ENCODE measurements around the gene PRKRIP1.
"Not testable (repeated sequence)": the region's sequence is repeated elsewhere in the genome, so short reads cannot be mapped to it uniquely, and the experiment has no call there.

Gene PRKRIP1

DNA sequence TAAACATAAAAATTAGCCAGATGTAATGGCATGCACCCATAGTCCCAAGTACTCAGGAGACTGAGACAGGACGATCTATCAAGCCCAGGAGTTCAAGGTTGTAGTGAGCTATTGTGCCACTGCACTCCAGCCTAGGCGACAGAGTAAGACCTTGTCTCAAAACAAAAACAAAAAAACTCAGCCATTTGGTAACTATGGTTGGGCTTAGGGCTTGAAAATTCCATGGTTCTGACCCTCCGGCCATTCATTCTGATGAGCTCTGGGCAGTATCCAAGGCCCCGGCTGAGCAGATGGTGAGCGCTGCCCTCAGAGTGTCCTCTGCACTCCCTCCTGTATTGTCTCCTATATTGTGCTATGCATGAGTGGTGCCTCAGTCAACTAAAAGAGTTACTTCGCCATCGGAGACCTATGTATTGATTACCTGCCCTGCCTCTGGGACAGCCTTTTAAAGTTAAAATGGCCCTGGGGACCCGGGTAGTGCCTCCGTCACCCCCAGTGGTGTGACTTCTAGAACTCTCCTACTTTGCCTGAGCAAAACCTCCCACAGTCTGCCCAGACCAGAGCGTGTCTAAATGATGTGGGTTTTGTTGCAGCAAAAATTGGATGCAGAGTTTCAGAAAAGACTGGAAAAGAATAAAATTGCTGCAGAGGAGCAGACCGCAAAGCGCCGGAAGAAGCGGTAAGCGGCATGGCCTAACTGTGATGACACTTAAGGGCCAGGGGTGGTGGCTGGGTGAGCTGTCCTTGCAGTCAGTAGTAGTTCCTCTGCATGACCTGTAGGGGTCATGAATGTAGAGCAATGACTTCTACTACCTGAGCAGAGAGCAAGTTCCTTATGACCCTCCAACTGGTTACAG, 8.1 kb downstream of the PRKRIP1 start:
- peak in 1 of 2 experiments; percentile 27 for DNase-seq

DNA sequence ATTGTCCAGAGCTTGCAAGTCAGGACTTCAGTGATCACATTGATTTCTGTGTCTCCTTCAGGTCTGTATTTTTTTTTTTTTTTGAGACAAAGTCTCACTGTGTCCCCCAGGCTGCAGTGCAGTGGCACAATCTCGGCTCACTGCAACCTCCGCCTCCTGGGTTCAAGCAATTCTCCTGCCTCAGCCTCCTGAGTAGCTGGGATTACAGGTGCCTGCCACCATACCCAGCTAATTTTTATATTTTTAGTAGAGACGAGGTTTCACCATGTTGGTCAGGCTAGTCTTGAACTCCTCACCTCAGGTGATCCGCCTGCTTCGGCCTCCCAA, 8.7 kb downstream of the PRKRIP1 start:
- not testable (repeated sequence) for DNase-seq

DNA sequence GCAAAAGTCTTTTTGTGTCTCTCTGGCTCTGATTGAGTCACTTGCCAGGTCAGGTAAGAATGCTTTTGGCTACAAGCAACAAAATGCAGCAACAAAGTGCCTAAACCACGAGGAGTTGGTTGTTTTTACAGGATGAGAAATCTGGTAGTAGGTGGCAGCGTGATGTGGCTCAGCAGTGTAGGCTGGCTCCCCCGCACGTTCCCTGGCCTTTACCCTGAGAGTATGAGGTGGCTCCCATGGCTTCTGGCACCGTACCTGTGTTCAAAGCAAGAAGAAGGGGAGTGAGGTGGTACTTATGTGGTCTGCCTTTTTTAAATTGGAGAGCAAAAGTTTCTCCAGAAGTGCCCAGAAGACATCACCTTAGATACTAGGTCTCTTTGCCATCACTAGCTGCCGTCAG, 11.7 kb downstream of the PRKRIP1 start:
- no peak for DNase-seq

DNA sequence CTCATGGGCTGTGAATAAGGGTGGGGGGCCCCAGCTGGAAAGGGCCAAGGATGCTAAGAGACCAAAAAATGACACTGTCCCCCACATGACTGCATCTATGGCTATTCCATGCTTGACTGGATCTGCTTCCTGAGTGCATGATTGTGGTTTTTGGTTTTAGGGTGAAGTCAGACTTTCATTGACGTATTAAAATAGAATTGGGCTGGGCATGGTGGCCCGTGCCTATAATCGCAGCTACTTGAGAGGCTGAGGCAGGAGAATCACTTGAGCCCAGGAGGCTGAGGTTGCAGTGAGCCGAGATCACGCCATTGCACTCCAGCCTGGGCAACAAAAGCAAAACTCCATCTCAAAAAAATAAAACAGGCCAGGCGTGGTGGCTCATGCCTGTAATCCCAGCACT, 12.4 kb downstream of the PRKRIP1 start:
- not testable (repeated sequence) for DNase-seq

DNA sequence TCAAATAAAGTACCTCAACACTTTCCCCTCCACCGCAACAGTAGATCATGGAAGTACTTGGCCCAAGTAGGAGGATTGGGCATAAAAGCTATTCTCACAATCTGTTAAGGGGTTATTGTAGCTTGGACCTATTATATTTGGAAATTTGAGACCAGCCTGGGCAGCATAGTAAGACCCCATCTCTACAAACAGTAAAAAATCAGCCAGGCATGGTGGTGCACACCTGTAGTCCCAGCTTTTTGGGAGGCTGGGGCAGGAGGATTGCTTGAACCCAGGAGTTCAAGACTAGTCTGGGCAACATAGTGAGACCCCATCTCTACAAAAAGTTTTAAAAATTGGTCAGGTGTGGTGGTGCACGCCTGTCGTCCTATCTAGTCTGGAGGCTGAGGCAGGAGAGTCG, 13.2 kb downstream of the PRKRIP1 start:
- no peak for DNase-seq

DNA sequence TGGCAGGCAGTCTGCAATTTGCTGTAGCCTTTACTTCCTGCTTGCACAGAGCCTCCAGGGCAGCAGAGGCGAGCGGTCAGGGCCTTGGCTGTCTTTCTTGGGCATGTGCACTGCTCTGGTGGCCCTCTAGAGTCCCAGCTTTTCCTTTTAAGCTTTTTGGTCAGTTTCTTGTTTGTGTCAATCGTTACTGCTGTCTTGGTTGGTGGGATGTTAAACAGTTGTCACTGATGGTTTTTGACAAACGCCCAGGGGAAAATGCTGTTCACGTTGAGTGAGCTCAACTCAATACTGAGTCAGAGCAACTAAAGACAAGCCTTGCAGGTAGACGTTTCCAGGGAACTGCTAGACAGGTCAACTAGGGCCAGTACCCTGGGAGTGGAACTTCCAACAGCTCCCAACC, 14.0 kb downstream of the PRKRIP1 start:
- no peak for DNase-seq

DNA sequence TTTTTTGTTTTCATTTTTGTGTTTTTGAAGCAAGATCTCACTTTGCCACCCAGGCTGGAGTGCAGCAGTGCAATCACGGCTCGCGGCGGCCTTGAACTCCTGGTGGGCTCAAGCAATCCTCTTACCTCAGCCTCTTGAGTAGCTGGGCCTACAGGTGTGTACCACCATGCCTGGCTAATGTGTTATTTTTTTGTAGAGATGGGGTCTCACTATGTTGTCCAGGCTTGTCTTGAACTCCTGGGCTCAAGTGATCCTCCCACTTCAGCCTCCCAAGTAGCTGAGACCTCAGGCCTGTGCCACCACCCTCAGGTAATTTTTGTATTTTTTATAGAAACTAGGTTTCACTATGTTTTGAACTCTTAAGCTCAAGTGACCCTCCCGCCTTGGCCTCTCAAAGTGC, 14.8 kb downstream of the PRKRIP1 start:
- no peak for DNase-seq

DNA sequence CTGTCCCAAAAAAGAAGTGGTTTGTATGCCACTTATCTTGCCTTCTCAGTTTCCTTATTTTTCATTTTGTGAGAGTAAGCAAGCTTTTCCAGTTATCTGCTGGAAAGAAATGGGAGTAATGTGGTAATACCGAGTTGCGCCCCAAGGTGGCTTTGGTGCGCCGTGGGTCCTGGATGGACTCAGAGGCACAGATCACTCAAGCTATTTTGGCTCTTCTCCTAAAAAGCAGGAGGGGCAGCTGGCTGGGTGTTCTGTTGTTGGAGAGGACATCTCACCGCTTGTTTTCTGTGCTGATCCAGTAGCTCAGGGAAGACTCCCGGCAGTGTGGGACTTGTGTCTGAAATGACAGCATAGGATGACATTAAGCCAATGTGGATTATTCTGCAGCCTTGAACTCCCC, 16.4 kb downstream of the PRKRIP1 start:
- peak; percentile 37 to 43 for DNase-seq

DNA sequence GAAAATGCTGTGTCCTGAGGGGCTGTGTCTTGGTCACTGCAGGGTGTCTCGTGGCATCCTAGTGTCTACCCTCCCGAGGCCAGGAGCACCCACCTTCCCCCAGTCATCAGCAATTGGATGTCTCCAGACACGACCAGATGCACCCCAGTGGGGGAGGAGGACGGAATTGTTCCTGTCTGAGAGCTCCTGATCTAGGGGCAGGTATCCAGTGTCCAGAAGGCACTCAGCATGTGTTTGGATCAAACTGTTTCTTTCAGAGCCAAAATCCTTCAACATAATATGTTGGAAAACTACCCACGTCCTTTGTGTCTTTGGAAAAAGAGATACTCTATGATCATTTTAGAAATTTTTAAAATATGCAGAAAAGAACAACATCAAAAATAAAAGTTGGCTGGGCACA, 16.9 kb downstream of the PRKRIP1 start:
- no peak for DNase-seq

DNA sequence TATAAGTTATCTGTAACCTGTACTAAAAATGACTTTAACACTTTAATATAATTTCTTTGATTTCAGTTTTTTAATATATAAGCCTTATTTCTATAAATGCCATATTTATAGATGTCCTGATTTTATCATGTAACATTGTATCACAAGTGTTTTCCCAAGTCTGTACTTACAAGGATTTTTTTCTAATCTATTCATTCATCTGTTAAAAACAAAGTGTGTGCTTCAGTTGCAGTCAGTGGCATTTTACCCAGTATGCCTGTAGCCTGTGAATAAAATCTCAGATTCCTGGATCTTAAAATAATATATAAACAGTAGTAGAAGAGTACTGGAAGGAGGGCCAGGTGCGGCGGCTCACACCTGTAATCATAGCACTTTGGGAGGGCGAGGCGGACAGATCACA, 17.4 kb downstream of the PRKRIP1 start:
- no peak for DNase-seq

DNA sequence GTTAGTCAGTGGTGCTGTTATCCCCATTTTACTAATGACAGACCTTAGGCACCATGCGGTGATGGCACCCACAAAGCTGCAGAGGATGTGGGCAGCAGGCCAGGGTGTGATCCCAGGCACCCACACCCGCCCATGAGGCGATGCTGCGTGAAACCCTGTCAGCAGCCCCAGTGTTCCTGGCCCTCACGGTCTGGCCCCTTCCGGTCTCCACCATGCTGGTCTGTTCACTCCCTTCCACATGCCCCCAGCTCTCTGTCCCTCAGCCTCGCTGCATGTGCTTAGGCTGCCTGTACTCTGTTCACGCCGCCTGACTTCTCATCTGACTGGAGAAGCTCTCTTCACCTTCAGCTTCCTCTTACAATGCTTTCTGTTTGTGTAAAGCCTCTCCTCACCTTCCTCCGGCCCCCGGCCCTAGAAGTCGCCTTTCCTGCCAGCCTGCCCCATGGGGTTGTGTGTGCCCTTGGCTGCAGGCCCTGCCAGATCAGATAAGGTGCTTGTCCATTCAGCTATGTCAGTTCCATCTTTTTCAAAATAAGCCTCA, 19.6 kb downstream of the PRKRIP1 start:
- DNase-seq = peak in 1 of 2 experiments; percentile 23

DNA sequence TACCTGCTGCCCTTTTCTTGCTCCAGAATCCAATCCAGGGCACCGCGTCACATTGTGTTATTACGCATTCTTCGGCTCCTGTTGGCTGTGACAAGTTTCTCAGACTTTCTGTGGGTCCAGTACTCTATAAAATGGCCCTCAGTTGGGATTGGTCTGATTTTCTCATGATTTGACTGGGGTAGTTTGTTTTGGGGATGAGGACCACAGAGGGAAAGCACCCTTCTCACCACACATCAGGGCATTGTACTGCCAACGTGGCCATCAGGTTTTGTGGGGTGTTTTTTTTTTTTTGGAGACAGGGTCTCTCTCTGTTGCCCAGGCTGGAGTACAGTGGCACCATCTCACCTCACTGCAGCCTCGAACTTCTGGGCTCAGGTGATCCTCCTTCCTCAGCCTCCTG, 20.2 kb downstream of the PRKRIP1 start:
- DNase-seq = no peak

DNA sequence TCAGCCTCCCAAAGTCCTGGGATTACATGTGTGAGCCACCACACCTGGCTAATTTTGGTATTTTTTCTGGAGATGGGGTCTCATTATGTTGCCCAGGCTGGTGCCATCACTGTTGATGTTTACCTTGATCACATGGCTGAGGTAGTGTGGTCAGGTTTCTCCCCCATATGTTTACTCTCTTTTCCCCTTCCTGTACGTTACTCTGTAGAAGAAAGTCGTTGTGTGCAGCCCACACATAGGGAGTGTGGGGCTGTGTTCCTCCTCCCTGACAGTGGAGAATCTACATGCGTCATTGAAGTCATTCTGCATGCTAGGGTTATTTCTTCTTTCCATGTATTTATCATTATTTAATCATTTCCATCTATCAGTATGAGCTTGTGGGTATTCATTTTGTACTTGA, 20.9 kb downstream of the PRKRIP1 start:
- DNase-seq = no peak

DNA sequence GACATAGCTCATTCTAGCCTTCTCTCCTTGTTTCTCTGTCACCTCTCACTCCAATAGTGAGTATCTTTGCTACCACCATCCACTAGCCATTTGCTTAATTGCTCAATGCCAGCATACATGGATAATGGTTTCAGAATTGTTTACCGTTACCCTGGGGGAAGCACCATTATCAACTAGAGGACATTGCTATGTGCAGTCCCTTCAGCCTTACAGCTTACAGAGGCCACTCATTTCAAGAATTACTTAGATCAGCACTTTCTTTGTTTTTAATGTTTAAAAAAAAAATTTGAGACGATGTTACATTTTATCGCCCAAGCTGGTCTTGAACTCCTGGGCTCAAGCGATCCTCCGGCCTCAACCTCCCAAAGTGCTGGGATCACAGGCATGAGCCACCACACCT, 22.4 kb downstream of the PRKRIP1 start:
- no peak for DNase-seq

DNA sequence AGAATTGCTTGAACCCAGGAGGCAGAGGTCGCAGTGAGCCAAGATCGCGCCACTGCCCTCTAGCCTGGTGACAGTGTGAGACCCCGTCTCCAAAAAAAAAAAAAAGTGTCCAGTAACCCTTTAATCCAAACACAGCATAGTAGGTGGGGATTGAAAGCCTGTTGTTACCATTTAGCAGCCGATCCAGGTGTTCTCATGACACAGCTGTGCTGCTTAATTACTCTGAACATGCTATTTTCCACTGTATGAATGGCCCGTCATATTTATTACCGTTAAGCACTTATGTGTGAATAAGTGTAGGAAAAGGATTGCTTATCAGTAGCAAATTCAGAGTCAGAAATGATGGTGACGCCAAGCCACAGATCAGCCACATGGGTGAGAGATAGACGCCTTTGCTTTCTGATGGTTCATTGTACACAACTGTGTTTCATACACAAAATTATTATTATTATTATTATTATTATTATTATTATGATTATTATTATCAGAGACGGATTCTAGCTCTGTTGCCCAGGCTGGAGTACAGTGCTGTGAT, 25.6 kb downstream of the PRKRIP1 start:
- DNase-seq = no peak

DNA sequence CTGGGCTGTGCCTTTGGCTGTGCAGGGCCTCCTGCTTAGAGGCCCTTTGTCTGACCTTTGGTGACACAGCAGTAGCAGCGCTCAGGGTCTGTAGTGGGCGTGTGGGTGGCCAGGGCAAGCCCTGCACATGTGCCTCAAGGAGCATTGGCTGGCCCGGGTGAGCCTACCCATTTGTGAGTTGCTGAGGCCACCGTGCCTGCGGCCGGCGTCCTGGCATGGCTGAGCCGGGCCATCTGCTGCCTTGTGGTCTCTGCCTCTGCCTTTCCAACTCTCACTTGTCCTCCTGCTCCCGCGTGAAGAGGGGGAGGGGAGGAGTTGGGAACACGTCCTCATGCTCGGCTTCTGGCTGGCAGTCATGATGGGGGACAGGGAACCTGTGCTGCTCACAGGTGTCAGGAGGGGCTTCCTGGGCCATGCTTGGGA, 28.0 kb downstream of the PRKRIP1 start:
- no peak for DNase-seq

DNA sequence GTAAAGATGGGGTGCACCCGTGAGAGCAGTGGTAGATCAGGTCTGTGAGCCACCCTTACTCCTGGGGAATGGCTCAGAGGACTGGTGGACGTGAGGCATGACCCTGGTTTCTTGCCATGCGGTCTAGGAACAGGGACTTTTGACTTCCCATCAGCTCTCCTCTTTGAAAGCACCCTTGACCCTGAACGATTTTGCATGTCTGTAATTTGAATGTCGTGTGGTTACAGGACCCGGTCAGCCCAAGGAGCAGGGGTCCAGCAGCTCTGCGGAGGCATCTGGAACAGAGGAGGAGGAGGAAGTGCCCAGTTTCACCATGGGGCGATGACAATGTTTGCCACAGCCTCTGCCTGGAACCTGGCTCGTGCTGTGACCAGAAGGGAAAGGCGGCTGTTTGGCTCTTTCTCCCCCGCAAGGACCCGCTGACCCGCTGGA, 28.6 kb downstream of the PRKRIP1 start:
- DNase-seq = no peak

DNA sequence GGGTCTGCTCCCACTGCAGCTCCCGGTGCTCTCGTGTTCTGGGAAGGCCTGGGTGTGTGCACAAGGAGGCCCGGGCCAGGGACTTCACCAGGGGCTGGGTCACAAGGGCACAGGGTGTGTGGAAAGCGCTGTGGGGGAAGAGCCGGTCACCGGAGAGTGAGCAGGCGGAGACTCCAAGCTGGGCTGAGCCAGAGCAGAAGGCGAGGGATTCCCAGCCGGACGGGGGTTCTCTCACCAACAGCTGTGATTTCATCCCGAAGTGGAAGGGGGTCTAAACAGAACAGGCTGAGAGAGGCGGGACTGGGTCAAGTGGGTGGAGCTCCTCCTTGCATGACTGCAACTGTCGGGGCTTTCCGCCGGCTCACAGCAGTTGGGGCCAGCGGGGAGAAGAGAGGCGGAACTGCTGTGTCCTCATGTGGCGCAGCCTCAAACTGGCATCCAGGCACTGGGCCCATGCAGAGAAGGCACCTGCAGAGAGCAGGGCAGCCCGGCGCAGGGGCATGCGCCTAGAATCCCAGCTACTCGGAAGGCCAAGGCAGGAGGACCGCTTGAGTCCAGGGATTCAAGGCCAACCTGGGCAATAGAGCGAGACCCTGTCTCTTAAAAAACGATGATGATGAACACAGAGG, 29.6 kb downstream of the PRKRIP1 start:
- peak; percentile 79 to 81 for DNase-seq

DNA sequence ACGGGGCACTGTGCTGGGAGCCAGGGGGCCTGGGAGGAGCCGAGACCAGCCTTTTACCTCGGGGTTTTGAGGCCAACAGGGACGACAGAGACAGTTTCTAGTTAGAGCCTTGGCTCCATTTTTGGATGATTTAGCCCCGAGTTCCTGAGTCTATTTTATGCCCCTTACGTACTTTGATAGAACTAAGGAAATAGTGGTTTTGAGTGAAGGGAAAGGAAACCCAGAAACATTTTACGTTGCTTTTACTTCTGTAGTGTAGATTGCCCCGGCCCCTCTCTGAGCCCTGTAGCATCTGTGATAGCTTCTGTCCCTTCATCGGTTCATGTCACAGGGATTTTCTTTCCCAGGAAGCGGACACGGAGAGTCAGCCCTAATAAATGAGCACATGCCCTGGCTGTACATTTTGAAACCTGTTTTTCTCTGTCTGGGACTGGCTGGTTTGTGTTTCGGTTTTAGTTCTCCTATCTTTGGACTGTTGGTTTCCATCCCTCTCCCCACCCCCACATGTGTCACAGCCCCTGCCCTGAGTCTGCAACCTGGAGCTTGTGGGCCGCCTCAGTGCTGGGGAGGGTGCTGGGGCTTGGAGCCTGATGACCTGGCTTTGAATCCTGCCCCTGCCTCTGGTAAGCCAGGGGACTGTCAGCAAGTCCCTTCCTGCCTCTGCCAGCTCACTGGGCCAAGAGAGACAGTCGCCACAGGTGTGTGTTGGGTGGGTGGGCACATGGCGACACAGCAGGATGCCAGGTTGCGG, 30.3 kb downstream of the PRKRIP1 start:
- DNase-seq = peak; percentile 74 to 80

DNA sequence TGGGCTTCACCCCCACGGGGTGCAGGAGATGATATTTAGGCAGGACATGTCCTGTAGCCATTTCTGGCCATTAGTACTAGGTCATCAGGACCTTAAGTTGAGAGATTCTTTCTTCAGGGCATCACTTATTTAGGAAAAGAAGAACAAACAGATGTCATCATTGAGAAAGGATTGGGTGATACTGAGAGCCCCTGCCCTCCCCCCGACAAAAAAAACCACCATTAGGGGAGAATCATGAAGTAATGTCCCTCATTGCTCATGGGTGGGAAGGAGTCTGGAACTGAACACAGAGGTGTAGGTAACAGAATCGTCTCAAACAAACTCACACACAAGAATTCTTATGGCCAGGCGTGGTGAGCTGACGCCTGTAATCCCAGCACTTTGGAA, 30.8 kb downstream of the PRKRIP1 start:
- DNase-seq = no peak

DNA sequence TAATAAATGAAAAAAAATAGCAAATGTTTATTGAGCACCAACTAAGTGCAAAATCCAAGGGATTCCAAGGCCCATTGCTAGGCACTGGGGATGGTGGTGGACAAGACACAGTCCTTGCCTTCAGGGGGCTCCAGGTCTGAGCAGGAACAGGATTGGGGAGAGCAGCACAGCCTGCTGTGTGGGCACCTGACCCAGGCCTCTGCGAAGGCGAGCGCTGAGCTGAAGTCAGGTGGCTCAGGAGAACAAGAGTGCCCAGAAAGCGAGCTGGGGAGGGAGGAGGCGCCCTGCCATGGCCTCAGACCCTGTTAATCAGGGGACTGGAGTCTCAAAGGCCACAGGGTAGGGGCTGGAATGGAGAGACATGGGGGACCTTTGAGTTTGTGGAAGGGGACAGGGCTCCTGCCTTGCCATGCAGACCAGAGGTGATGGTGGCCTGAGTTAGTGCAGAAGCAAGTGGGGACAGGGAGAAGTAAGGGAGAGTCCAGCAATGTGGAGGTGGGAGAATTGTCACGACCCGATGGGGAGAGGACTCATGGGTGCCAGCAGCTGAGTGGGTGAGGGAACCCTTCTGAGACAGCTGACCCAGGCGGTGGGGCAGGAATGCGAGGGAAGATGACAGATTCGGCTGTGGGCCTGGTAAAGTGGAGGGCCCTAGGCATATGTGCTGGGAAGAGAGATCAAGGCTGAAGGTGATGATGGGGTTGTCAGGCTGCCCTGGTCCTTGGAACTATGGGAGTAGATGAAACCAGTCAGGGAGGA, 33.2 kb downstream of the PRKRIP1 start:
- DNase-seq = no peak

DNA sequence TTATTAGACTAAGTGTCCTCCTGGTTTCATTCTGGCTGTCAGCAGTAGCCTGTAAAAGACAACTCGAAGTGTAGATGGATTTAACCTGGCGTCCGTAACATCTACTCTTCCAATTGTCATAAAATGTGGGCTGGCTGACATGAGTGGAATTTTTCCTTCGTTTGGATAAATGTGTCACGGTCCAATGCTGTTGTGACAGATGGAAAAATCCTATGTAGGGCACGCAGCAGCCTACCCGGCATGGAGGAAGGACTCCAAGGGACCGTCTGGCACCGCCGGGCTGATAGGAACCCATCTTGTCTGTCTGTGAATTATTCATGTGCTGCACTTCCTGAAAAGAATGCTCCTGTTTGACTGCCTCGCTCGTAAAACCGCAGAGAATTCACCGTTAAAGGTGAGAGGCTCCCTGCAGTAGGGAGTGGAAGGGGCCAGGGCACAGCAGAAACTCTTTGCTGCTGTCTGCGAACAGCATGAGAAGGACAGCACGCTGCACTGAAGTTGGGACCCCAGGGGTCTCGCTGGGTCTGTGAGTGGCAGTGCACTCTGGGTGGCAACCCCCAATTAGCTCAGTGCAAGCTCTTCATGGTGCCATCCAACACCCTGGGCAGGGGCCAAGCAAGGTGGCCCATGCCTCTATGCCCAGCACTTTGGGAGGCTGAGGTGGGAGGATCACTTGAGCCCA, 35.6 kb downstream of the PRKRIP1 start:
- peak; percentile 50 to 53 for DNase-seq

Data from activated CD4-positive, alpha-beta T cell treated with anti-CD3 and anti-CD28 coated beads, Interleukin-2, amount 50 U/mL, for 4 hours (primary cell).